Activated naive CD4-positive, alpha-beta T cell treated with anti-CD3 and anti-CD28 coated beads, Interleukin-2, amount 50 U/mL, for 72 hours (primary cell): ENCODE results near the gene PPIH. TPM values are rescaled to one million over a fixed set of nuclear protein-coding genes. Genes with fewer than 3 reads are reported as not detected.
"Not testable (repeated sequence)": the region's sequence is repeated elsewhere in the genome, so short reads cannot be mapped to it uniquely, and the experiment has no call there.

Source experiments
- ATAC-seq, 2 donors: fragments of 150-1000 bp; cut with Tn5 transposase; 2 replicates each; pipeline ENCODE4 v1.10.0; 2021; ENCODE audit warnings: mild to moderate bottlenecking in 2 of 2, moderate library complexity in 2 of 2
- DNase-seq, 2 donors: peaks; one replicate each; pipeline ENCODE4 v3.0.0; 2021 to 2022; ENCODE audit warnings: low spot score in 2 of 2
- H3K27ac Mint-ChIP-seq, 2 donors: one replicate each; pipeline ENCODE4 v1.8.0; 2022; ENCODE audit warnings: mild to moderate bottlenecking in 2 of 2, mixed read lengths in 2 of 2
- H3K36me3 Mint-ChIP-seq, 2 donors: one replicate each; pipeline ENCODE4 v1.8.0; 2022; ENCODE audit warnings: mixed read lengths in 2 of 2
- H3K9me3 Mint-ChIP-seq, 2 donors: one replicate each; pipeline ENCODE4 v1.8.0; 2022; ENCODE audit warnings: mixed read lengths in 2 of 2
- total RNA-seq, 2 donors: library from RNA; stranded (reverse); gene quantifications; one replicate each; pipeline ENCODE4 v1.2.3, GENCODE V29; 2022

Gene PPIH
- total RNA-seq, 2 donors from 2014 or later: 93.6 to 101 TPM

GRCh38 chr1:42679364-42679983, 21.3 kb downstream of the PPIH start:
- H3K9me3 Mint-ChIP-seq: no peaks in the 10 kb centered on the region
- H3K27ac Mint-ChIP-seq: no peak overlapping the region
- ATAC-seq (no peak), DNase-seq (no peak)
- peaks cover 22 to 30% of the 10 kb centered on the region in 2 donors for H3K36me3 Mint-ChIP-seq

GRCh38 chr1:42680055-42680454, 21.8 kb downstream of the PPIH start:
- ATAC-seq: no peak
- Mint-ChIP-seq H3K36me3 (peaks cover 27 to 36% of the 10 kb centered on the region in 2 donors), H3K27ac (no peak overlapping the region), H3K9me3 (no peaks in the 10 kb centered on the region)
- no peak for DNase-seq

GRCh38 chr1:42680921-42681683, 22.9 kb downstream of the PPIH start:
- Mint-ChIP-seq H3K27ac (peak overlapping the region; percentile 99), H3K36me3 (peaks cover 37 to 40% of the 10 kb centered on the region in 2 donors), H3K9me3 (no peaks in the 10 kb centered on the region)
- no peak for DNase-seq
- no peak for ATAC-seq

- ATAC-seq (peak; percentile 95), DNase-seq (peak; percentile 94 to 97)
- Mint-ChIP-seq H3K36me3 (peaks cover 40 to 44% of the 10 kb centered on the region in 2 donors), H3K9me3 (no peaks in the 10 kb centered on the region), H3K27ac (peak within 1 kb of the TSS; percentile 99)
Observed at GRCh38 chr1:42681741-42682483, 23.7 kb downstream of the PPIH start, which contains the start of gene YBX1. TSS of gene YBX1 (plus strand) at chr1:42682418. CDS start at chr1:42682566, 148 bp downstream.

GRCh38 chr1:42682484-42682738, 24.2 kb downstream of the PPIH start:
- H3K27ac Mint-ChIP-seq: peak overlapping the region; percentile 99
- not testable (repeated sequence) for DNase-seq, H3K9me3 Mint-ChIP-seq
- peaks cover 40 to 49% of the 10 kb centered on the region in 2 donors for H3K36me3 Mint-ChIP-seq
- peak; percentile 16 to 23 for ATAC-seq

- Mint-ChIP-seq H3K27ac (peak overlapping the region; percentile 96 to 99), H3K36me3 (peaks cover 40 to 54% of the 10 kb centered on the region in 2 donors), H3K9me3 (no peaks in the 10 kb centered on the region)
- peak; percentile 51 to 76 for DNase-seq
- ATAC-seq: peak; percentile 25 to 57
Observed at GRCh38 chr1:42682739-42683531, 24.7 kb downstream of the PPIH start.

- H3K27ac Mint-ChIP-seq: peak overlapping the region; percentile 87 to 96
- H3K36me3 Mint-ChIP-seq: peaks cover 40 to 54% of the 10 kb centered on the region in 2 donors
- no peak for ATAC-seq
- no peaks in the 10 kb centered on the region for H3K9me3 Mint-ChIP-seq
- peak in 1 of 2 donors; percentile 18 for DNase-seq
Observed at GRCh38 chr1:42684139-42684538, 25.9 kb downstream of the PPIH start.

GRCh38 chr1:42686418-42686817, 28.2 kb downstream of the PPIH start:
- H3K36me3 Mint-ChIP-seq: peaks cover 36 to 60% of the 10 kb centered on the region in 2 donors
- ATAC-seq (no peak), DNase-seq (no peak)
- H3K9me3 Mint-ChIP-seq: no peaks in the 10 kb centered on the region
- peak overlapping the region in 1 of 2 donors; percentile 69 for H3K27ac Mint-ChIP-seq

GRCh38 chr1:42689912-42690311, 31.7 kb downstream of the PPIH start:
- Mint-ChIP-seq H3K9me3 (no peaks in the 10 kb centered on the region), H3K27ac (peak overlapping the region in 1 of 2 donors; percentile 29), H3K36me3 (peaks cover 6 to 52% of the 10 kb centered on the region in 2 donors)
- no peak for DNase-seq
- ATAC-seq: no peak

GRCh38 chr1:42690477-42691156, 32.4 kb downstream of the PPIH start:
- Mint-ChIP-seq H3K27ac (peak overlapping the region in 1 of 2 donors; percentile 91), H3K9me3 (no peaks in the 10 kb centered on the region), H3K36me3 (peaks cover 0 to 52% of the 10 kb centered on the region in 2 donors)
- DNase-seq (no peak), ATAC-seq (peak; percentile 68 to 82)

- DNase-seq (no peak), ATAC-seq (no peak)
- Mint-ChIP-seq H3K27ac (peak overlapping the region in 1 of 2 donors; percentile 72), H3K36me3 (peaks cover 4 to 53% of the 10 kb centered on the region in 2 donors), H3K9me3 (no peaks in the 10 kb centered on the region)
Observed at GRCh38 chr1:42691157-42691498, 32.9 kb downstream of the PPIH start.

GRCh38 chr1:42692461-42692860, 34.2 kb downstream of the PPIH start:
- ATAC-seq: no peak
- peaks cover 11 to 53% of the 10 kb centered on the region in 2 donors for H3K36me3 Mint-ChIP-seq
- no peak for DNase-seq
- peak overlapping the region; percentile 23 to 84 for H3K27ac Mint-ChIP-seq
- no peaks in the 10 kb centered on the region for H3K9me3 Mint-ChIP-seq

GRCh38 chr1:42692911-42693310, 34.7 kb downstream of the PPIH start:
- Mint-ChIP-seq H3K9me3 (no peaks in the 10 kb centered on the region), H3K36me3 (peaks cover 11 to 50% of the 10 kb centered on the region in 2 donors), H3K27ac (peak overlapping the region; percentile 23 to 84)
- ATAC-seq (no peak), DNase-seq (no peak)

GRCh38 chr1:42698081-42698813, 40.0 kb downstream of the PPIH start:
- DNase-seq (no peak), ATAC-seq (no peak)
- H3K9me3 Mint-ChIP-seq: no peaks in the 10 kb centered on the region
- peak overlapping the region in 1 of 2 donors; percentile 11 for H3K27ac Mint-ChIP-seq
- peaks cover 28 to 81% of the 10 kb centered on the region in 2 donors for H3K36me3 Mint-ChIP-seq

GRCh38 chr1:42700006-42700405, 41.8 kb downstream of the PPIH start:
- Mint-ChIP-seq H3K27ac (peak overlapping the region; percentile 46 to 48), H3K36me3 (peaks cover 45 to 88% of the 10 kb centered on the region in 2 donors), H3K9me3 (no peaks in the 10 kb centered on the region)
- DNase-seq: no peak
- no peak for ATAC-seq
